HepG2 (cell line): ENCODE results near the gene SLC6A6. TPM values are rescaled to one million over a fixed set of nuclear protein-coding genes. Genes with fewer than 3 reads are reported as not detected.

Experiments used
- ATAC-seq: fragments of 200-7000 bp; cut with Tn5 transposase; 3 replicates; pipeline ENCODE4 v1.9.1; 2020; ENCODE audit warnings: mild to moderate bottlenecking, moderate library complexity
- BruUV-seq: library from RNA; stranded (reverse); fragments of 400-500 nt; replicated peaks from 2 replicates; lab custom pipeline; 2021; lab: Mats Ljungman, UMichigan
- CTCF ChIA-PET: fragments of 300-600 bp; formaldehyde crosslinking; extraction: SDS; loops from one replicate; lab custom pipeline; 2021; ENCODE audit warnings: low total read pairs, inconsistent platforms, low intra/inter-chr PET ratio; lab: Yijun Ruan, JAX
- POLR2A ChIA-PET: fragments of 350-600 bp; sonication (Branson Sonifier 250); formaldehyde crosslinking; loops from one replicate; lab custom pipeline; 2020; ENCODE audit warnings: antibody characterized with exemption, inconsistent platforms; lab: Yijun Ruan, JAX
- DNase-seq: peaks from one replicate; pipeline ENCODE4 v3.0.0-alpha.2; 2015; ENCODE audit warnings: low spot score
- FAIRE-seq: peaks from 3 replicates; lab custom pipeline; 2011; peaks lifted over from hg19 to GRCh38; lab: Jason Lieb, UNC
- H2AFZ ChIP-seq: one replicate; pipeline ENCODE4 v1.6.1; 2011; ENCODE audit warnings: low read length, inconsistent platforms
- H3K27ac ChIP-seq: fragments of 300-600 bp; 3 replicates; pipeline ENCODE4 v1.8.0; 2011; ENCODE audit warnings: mixed run types, mild to moderate bottlenecking, mixed read lengths, low read length, inconsistent platforms; ENCODE audit not compliant: insufficient read depth; ENCODE audit errors: extremely low read length
- H3K27me3 ChIP-seq, 2 experiments: fragments of 200-600 bp in 1 of 2; 2 replicates in 1 of 2; 3 replicates in 1 of 2; pipeline versions ENCODE4 v1.6.0 to v1.8.0; 2011; ENCODE audit warnings: low read length in 2 of 2, mild to moderate bottlenecking in 2 of 2, moderate library complexity in 2 of 2, inconsistent platforms in 1 of 2; ENCODE audit not compliant: insufficient read depth in 2 of 2, control insufficient read depth in 1 of 2
- H3K36me3 ChIP-seq, 2 experiments: fragments of 200-600 bp in 1 of 2; replicated peaks in 1 of 2; 2 replicates in 1 of 2; 3 replicates in 1 of 2; pipeline versions ENCODE4 v1.5.1 to v1.8.0; 2011; ENCODE audit warnings: low read length in 2 of 2, inconsistent platforms in 1 of 2; ENCODE audit not compliant: insufficient read depth in 2 of 2, control insufficient read depth in 1 of 2
- H3K4me1 ChIP-seq: 2 replicates; pipeline ENCODE4 v1.5.1; 2012; ENCODE audit warnings: low read length, inconsistent platforms; ENCODE audit not compliant: insufficient read depth
- H3K4me2 ChIP-seq: 2 replicates; pipeline ENCODE4 v1.6.0; 2011; ENCODE audit warnings: low read depth, low read length, inconsistent platforms
- H3K4me3 ChIP-seq, 3 experiments: fragments of 200-600 bp in 1 of 3; sonication (generic), shearing (Covaris generic) in 1 of 3; replicated peaks in 1 of 3; 2 replicates each; pipeline ENCODE4 v1.5.1; 2011 to 2016; ENCODE audit warnings: low read length in 3 of 3, inconsistent platforms in 2 of 3, low read depth in 2 of 3, mild to moderate bottlenecking in 2 of 3, control low read depth in 1 of 3, mixed read lengths in 1 of 3; ENCODE audit not compliant: insufficient read depth in 1 of 3
- H3K79me2 ChIP-seq: one replicate; pipeline ENCODE4 v1.6.1; 2011; ENCODE audit warnings: low read length, inconsistent platforms; ENCODE audit not compliant: insufficient read depth
- H3K9ac ChIP-seq: 2 replicates; pipeline ENCODE4 v1.6.0; 2011; ENCODE audit warnings: mild to moderate bottlenecking, low read depth, low read length, inconsistent platforms; ENCODE audit not compliant: insufficient read depth
- H3K9me3 ChIP-seq: 2 replicates; pipeline ENCODE4 v1.5.1; 2012; ENCODE audit warnings: mild to moderate bottlenecking, low read length
- H4K20me1 ChIP-seq: 2 replicates; pipeline ENCODE4 v1.6.0; 2011; ENCODE audit warnings: inconsistent platforms, mild to moderate bottlenecking, low read length, moderate library complexity; ENCODE audit not compliant: insufficient read depth
- IKZF4 ChIP-seq: sonication (generic); formaldehyde crosslinking; IDR thresholded peaks from 2 replicates; pipeline ENCODE4 v1.5.1; 2020; ENCODE audit warnings: borderline replicate concordance, mild to moderate bottlenecking, low read depth, missing genetic modification reagents; ENCODE audit errors: not compliant biosample characterization
- KAT2B ChIP-seq: fragments of 150-350 bp; IDR thresholded peaks from 2 replicates; pipeline ENCODE4 v1.6.1; 2014; ENCODE audit warnings: low read depth, low read length, borderline replicate concordance
- KLF13 ChIP-seq: sonication (generic); formaldehyde crosslinking; IDR thresholded peaks from 2 replicates; pipeline ENCODE4 v1.4.0; 2020; ENCODE audit warnings: mild to moderate bottlenecking, missing genetic modification reagents
- RXRA ChIP-seq: sonication (generic); formaldehyde crosslinking; IDR thresholded peaks from 2 replicates; pipeline ENCODE4 v1.5.1; 2020; ENCODE audit warnings: missing genetic modification reagents
- ZNF17 ChIP-seq: sonication (generic); formaldehyde crosslinking; IDR thresholded peaks from 2 replicates; pipeline ENCODE4 v1.5.0; 2020; ENCODE audit warnings: mild to moderate bottlenecking, missing genetic modification reagents
- WGBS: methylation state at CpG from one replicate; pipeline ENCODE4 v1.1.6; 2017; ENCODE audit warnings: low lambda C conversion rate; 5-methylcytosine and 5-hydroxymethylcytosine counted together
- in situ Hi-C: cut with HindIII; loops from 2 replicates; pipeline ENCODE4 v1.10.0; 2017; ENCODE audit warnings: low pct_unique_long_range_greater_than_20kb; ENCODE audit not compliant: extremely low pct_ligation_motif_present
- intact Hi-C: fragments of 100-400 bp; cut with micrococcal nuclease; formaldehyde crosslinking; loops from one replicate; pipeline ENCODE4 v1.10.0; 2022; ENCODE audit not compliant: unreplicated experiment
- polyA plus RNA-seq, 8 experiments: library from polyadenylated mRNA; depleted of rRNA in 3 of 8; stranded (reverse) in 7 of 8; unstranded in 1 of 8; fragments of >200 nt; fragmentation: Illumina TruSeq in 4 of 8; extraction: Trizol in 4 of 8; gene quantifications; 2 replicates each; pipeline versions ENCODE4 v1.2.1 to v1.2.3, GENCODE V29; 2011 to 2016; ENCODE audit warnings: low read depth in 4 of 8, missing spikeins in 1 of 8, mixed read lengths in 1 of 8; ENCODE audit not compliant: insufficient read depth in 1 of 8
- total RNA-seq, 5 experiments: library from RNA; depleted of rRNA; stranded (reverse); fragments of >200 nt; fragmentation: Illumina TruSeq; extraction: Trizol; gene quantifications; 2 replicates each; pipeline ENCODE4 v1.2.3, GENCODE V29; 2016; ENCODE audit warnings: low read depth in 1 of 5
- TF ChIP-seq, protein P1 (sequence below): sonication (generic); formaldehyde crosslinking; IDR thresholded peaks from 2 replicates; pipeline ENCODE4 v1.4.0; 2020; ENCODE audit warnings: missing genetic modification reagents, borderline replicate concordance
- TF ChIP-seq, protein P2 (sequence below): sonication (generic); formaldehyde crosslinking; IDR thresholded peaks from 2 replicates; pipeline ENCODE4 v1.4.0; 2020; ENCODE audit warnings: missing genetic modification reagents, borderline replicate concordance
- TF ChIP-seq, protein P3 (sequence below): sonication (generic); formaldehyde crosslinking; IDR thresholded peaks from 2 replicates; pipeline ENCODE4 v1.5.0; 2020; ENCODE audit warnings: mild to moderate bottlenecking, missing genetic modification reagents, borderline replicate concordance

Gene SLC6A6
- total and polyA plus RNA-seq, 2 of the 13 experiments (the other 11 are each of a cell fraction or from before 2014, with no cell fraction given) = 14.1 to 20.7 TPM

DNA sequence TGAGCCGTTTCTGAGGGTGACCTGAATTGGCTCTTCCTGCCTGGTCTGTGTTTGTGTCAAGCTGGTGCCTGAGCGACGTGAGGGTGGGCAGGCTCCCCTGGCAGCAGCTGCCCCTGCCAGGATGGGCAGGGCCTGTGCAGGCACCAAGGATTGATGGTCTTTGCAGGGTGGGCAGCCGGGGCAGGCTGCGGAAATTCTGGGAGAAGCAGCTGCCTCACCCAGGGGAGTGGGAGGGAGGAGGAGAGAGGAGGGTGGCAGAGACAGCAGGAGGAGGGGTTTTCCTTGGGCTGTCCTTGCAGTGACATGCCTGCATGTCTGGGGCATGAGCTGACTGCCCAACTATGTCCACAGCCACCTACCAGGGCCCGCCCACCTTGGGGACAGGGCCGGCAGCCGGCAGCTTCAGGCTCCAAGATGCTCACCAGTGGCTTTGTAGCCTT, 27.9 kb upstream of the SLC6A6 start (continued):
- TF ChIP-seq, protein P1, sequence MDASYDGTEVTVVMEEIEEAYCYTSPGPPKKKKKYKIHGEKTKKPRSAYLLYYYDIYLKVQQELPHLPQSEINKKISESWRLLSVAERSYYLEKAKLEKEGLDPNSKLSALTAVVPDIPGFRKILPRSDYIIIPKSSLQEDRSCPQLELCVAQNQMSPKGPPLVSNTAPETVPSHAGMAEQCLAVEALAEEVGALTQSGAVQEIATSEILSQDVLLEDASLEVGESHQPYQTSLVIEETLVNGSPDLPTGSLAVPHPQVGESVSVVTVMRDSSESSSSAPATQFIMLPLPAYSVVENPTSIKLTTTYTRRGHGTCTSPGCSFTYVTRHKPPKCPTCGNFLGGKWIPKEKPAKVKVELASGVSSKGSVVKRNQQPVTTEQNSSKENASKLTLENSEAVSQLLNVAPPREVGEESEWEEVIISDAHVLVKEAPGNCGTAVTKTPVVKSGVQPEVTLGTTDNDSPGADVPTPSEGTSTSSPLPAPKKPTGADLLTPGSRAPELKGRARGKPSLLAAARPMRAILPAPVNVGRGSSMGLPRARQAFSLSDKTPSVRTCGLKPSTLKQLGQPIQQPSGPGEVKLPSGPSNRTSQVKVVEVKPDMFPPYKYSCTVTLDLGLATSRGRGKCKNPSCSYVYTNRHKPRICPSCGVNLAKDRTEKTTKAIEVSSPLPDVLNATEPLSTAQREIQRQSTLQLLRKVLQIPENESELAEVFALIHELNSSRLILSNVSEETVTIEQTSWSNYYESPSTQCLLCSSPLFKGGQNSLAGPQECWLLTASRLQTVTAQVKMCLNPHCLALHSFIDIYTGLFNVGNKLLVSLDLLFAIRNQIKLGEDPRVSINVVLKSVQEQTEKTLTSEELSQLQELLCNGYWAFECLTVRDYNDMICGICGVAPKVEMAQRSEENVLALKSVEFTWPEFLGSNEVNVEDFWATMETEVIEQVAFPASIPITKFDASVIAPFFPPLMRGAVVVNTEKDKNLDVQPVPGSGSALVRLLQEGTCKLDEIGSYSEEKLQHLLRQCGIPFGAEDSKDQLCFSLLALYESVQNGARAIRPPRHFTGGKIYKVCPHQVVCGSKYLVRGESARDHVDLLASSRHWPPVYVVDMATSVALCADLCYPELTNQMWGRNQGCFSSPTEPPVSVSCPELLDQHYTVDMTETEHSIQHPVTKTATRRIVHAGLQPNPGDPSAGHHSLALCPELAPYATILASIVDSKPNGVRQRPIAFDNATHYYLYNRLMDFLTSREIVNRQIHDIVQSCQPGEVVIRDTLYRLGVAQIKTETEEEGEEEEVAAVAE = no peak
- TF ChIP-seq KLF13 (CRISPR knock-in tag) (no peak), IKZF4 (CRISPR knock-in tag) (no peak), ZNF17 (CRISPR knock-in tag) (no peak), KAT2B (no peak)

DNA sequence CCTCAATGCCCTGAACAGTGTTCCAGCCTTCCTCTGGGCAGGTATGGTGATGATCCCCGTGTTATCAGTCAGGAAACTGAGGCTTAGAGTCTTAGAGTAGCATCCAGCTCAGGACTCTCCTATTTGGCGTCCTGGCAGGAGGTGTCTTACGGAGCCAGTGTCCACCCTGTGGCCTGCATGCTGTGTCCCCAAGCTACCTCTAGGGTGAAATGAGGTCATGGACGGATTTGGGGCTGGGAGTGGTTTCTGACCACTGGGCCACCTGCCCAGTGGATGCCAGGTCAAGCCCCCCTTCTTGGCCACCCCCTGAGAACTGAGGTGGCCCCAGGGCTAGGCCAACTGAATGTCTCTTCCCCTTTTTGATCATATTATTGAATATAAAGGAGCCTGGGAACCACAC, 27.2 kb upstream of the SLC6A6 start:
- Histone ChIP-seq H3K4me1 (peaks cover 35% of the 10 kb centered on the region), H2AFZ (no peak overlapping the region), H3K79me2 (no peaks in the 10 kb centered on the region), H3K36me3 (no peaks in the 10 kb centered on the region), H3K9me3 (no peaks in the 10 kb centered on the region), H3K27ac (no peak overlapping the region), H4K20me1 (no peaks in the 10 kb centered on the region), H3K4me2 (no peak overlapping the region), H3K27me3 (peaks cover 1 to 39% of the 10 kb centered on the region in 2 experiments; a peak in 3 of 5 replicates), H3K4me3 (no peak overlapping the region), H3K9ac (no peak overlapping the region)
- DNase-seq = no peak
- WGBS = 20% methylated on average over 1 of the region's 4 CpGs
- ATAC-seq = peak; percentile 36
- CTCF ChIA-PET = no interaction called here
- intact Hi-C loops = no loop called here
- POLR2A ChIA-PET = no interaction called here
- no TSS peak for BruUV-seq
- FAIRE-seq = no peak
- in situ Hi-C loops = loop anchor here (10.0 kb wide), 1 partner anchor 110 kb away; no protein-coding TSS in a partner anchor
- TF ChIP-seq, protein P2, sequence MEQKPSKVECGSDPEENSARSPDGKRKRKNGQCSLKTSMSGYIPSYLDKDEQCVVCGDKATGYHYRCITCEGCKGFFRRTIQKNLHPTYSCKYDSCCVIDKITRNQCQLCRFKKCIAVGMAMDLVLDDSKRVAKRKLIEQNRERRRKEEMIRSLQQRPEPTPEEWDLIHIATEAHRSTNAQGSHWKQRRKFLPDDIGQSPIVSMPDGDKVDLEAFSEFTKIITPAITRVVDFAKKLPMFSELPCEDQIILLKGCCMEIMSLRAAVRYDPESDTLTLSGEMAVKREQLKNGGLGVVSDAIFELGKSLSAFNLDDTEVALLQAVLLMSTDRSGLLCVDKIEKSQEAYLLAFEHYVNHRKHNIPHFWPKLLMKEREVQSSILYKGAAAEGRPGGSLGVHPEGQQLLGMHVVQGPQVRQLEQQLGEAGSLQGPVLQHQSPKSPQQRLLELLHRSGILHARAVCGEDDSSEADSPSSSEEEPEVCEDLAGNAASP (CRISPR knock-in tag) = peak; percentile 86; the same call in 1 of the 2 replicates
- 0 out of 2 replicates have a peak, but pooled peaks have one; percentile 28 for TF ChIP-seq RXRA (CRISPR knock-in tag)
- TF ChIP-seq, protein P3, sequence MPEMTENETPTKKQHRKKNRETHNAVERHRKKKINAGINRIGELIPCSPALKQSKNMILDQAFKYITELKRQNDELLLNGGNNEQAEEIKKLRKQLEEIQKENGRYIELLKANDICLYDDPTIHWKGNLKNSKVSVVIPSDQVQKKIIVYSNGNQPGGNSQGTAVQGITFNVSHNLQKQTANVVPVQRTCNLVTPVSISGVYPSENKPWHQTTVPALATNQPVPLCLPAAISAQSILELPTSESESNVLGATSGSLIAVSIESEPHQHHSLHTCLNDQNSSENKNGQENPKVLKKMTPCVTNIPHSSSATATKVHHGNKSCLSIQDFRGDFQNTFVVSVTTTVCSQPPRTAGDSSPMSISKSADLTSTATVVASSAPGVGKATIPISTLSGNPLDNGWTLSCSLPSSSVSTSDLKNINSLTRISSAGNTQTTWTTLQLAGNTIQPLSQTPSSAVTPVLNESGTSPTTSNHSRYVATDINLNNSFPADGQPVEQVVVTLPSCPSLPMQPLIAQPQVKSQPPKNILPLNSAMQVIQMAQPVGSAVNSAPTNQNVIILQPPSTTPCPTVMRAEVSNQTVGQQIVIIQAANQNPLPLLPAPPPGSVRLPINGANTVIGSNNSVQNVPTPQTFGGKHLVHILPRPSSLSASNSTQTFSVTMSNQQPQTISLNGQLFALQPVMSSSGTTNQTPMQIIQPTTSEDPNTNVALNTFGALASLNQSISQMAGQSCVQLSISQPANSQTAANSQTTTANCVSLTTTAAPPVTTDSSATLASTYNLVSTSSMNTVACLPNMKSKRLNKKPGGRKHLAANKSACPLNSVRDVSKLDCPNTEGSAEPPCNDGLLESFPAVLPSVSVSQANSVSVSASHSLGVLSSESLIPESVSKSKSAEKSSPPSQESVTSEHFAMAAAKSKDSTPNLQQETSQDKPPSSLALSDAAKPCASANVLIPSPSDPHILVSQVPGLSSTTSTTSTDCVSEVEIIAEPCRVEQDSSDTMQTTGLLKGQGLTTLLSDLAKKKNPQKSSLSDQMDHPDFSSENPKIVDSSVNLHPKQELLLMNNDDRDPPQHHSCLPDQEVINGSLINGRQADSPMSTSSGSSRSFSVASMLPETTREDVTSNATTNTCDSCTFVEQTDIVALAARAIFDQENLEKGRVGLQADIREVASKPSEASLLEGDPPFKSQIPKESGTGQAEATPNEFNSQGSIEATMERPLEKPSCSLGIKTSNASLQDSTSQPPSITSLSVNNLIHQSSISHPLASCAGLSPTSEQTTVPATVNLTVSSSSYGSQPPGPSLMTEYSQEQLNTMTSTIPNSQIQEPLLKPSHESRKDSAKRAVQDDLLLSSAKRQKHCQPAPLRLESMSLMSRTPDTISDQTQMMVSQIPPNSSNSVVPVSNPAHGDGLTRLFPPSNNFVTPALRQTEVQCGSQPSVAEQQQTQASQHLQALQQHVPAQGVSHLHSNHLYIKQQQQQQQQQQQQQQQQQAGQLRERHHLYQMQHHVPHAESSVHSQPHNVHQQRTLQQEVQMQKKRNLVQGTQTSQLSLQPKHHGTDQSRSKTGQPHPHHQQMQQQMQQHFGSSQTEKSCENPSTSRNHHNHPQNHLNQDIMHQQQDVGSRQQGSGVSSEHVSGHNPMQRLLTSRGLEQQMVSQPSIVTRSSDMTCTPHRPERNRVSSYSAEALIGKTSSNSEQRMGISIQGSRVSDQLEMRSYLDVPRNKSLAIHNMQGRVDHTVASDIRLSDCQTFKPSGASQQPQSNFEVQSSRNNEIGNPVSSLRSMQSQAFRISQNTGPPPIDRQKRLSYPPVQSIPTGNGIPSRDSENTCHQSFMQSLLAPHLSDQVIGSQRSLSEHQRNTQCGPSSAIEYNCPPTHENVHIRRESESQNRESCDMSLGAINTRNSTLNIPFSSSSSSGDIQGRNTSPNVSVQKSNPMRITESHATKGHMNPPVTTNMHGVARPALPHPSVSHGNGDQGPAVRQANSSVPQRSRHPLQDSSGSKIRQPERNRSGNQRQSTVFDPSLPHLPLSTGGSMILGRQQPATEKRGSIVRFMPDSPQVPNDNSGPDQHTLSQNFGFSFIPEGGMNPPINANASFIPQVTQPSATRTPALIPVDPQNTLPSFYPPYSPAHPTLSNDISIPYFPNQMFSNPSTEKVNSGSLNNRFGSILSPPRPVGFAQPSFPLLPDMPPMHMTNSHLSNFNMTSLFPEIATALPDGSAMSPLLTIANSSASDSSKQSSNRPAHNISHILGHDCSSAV = no peak
